H1 (cell line): ENCODE data around the gene RPS6KC1. TPM values are rescaled to one million over a fixed set of nuclear protein-coding genes. Genes with fewer than 3 reads are reported as not detected.

Source experiments
- CTCF ChIA-PET: fragments of 300-600 bp; sonication (Branson Sonifier 250); formaldehyde crosslinking; loops from one replicate; lab custom pipeline; 2021; ENCODE audit not compliant: partially characterized antibody; lab: Charles Lee
- POLR2A ChIA-PET: fragments of 300-600 bp; sonication (Branson Sonifier 250); formaldehyde crosslinking; loops from one replicate; lab custom pipeline; 2021; ENCODE audit warnings: inconsistent platforms; ENCODE audit not compliant: partially characterized antibody; lab: Charles Lee
- DNase-seq, 2 experiments: peaks; one replicate each; pipeline versions ENCODE4 v3.0.0 to v3.0.0-alpha.2; 2010 to 2022; ENCODE audit warnings: low spot score in 2 of 2, low read depth in 1 of 2, mixed read lengths in 1 of 2
- FAIRE-seq: peaks from 2 replicates; lab custom pipeline; 2011; peaks lifted over from hg19 to GRCh38; lab: Jason Lieb, UNC
- H2AFZ ChIP-seq: 2 replicates; pipeline ENCODE4 v1.8.1; 2012; ENCODE audit warnings: low read length, inconsistent platforms
- H2AK5ac ChIP-seq: 2 replicates; pipeline ENCODE4 v1.6.1; 2013; ENCODE audit warnings: low read depth, low read length
- H2BK120ac ChIP-seq: replicated peaks from 2 replicates; pipeline ENCODE3; 2013; ENCODE audit warnings: low read depth, low read length, inconsistent platforms
- H2BK12ac ChIP-seq: 2 replicates; pipeline ENCODE4 v1.6.1; 2013; ENCODE audit warnings: low read depth, low read length
- H2BK15ac ChIP-seq: 2 replicates; pipeline ENCODE4 v1.6.1; 2013; ENCODE audit warnings: low read length
- H2BK20ac ChIP-seq: 2 replicates; pipeline ENCODE4 v1.6.1; 2013; ENCODE audit warnings: low read length
- H2BK5ac ChIP-seq: 2 replicates; pipeline ENCODE4 v1.6.1; 2013; ENCODE audit warnings: low read depth, low read length
- H3K14ac ChIP-seq: 2 replicates; pipeline ENCODE4 v1.6.1; 2013; ENCODE audit warnings: inconsistent platforms; ENCODE audit not compliant: insufficient read length
- H3K18ac ChIP-seq: 2 replicates; pipeline ENCODE4 v1.6.1; 2013; ENCODE audit warnings: low read length; ENCODE audit errors: extremely low read depth
- H3K23ac ChIP-seq: 2 replicates; pipeline ENCODE4 v1.6.1; 2013; ENCODE audit warnings: inconsistent platforms; ENCODE audit not compliant: insufficient read length
- H3K23me2 ChIP-seq: 2 replicates; pipeline ENCODE4 v1.6.1; 2013; ENCODE audit warnings: low read depth, low read length
- H3K27ac ChIP-seq: 2 replicates; pipeline ENCODE4 v1.6.1; 2011; ENCODE audit warnings: low read depth, low read length, inconsistent platforms
- H3K27me3 ChIP-seq, 4 experiments: replicated peaks in 1 of 4; 1 replicate in 1 of 4; 2 replicates in 3 of 4; pipeline versions ENCODE4 v1.6.1 to v1.8.1; 2011 to 2013; ENCODE audit warnings: low read length in 3 of 4, mild to moderate bottlenecking in 3 of 4, inconsistent platforms in 2 of 4, mixed read lengths in 2 of 4, moderate library complexity in 1 of 4; ENCODE audit not compliant: control insufficient read depth in 3 of 4, insufficient read depth in 3 of 4; ENCODE audit errors: extremely low read depth in 1 of 4
- H3K36me3 ChIP-seq, 4 experiments: 2 replicates each; pipeline versions ENCODE4 v1.6.1 to v1.8.1; 2011 to 2013; ENCODE audit warnings: mild to moderate bottlenecking in 4 of 4, low read length in 3 of 4, moderate library complexity in 2 of 4, control low read depth in 1 of 4, inconsistent platforms in 1 of 4; ENCODE audit not compliant: insufficient read depth in 4 of 4, control insufficient read depth in 2 of 4
- H3K4ac ChIP-seq: replicated peaks from 2 replicates; pipeline ENCODE3; 2013; ENCODE audit warnings: low read length, low read depth, mixed read lengths, inconsistent platforms; ENCODE audit not compliant: insufficient read length
- H3K4me1 ChIP-seq, 4 experiments: replicated peaks in 1 of 4; 1 replicate in 1 of 4; 2 replicates in 3 of 4; pipeline versions ENCODE4 v1.6.1 to v1.8.1; 2011 to 2013; ENCODE audit warnings: low read length in 3 of 4, inconsistent platforms in 2 of 4, mixed read lengths in 1 of 4; ENCODE audit not compliant: insufficient read depth in 4 of 4, control insufficient read depth in 3 of 4
- H3K4me2 ChIP-seq, 2 experiments: 2 replicates each; pipeline versions ENCODE4 v1.6.1 to v1.8.1; 2011 to 2013; ENCODE audit warnings: low read depth in 2 of 2, low read length in 2 of 2, control low read depth in 1 of 2, inconsistent platforms in 1 of 2, mild to moderate bottlenecking in 1 of 2; ENCODE audit not compliant: insufficient read depth in 1 of 2
- H3K4me3 ChIP-seq, 4 experiments: fragments of 200-600, 300-600 bp in 1 of 4; sonication (generic), shearing (Covaris generic), sonication (Bioruptor Twin) in 1 of 4; 2 replicates each; pipeline versions ENCODE4 v1.5.1 to v1.8.1; 2011 to 2016; ENCODE audit warnings: low read length in 4 of 4, low read depth in 3 of 4, control low read depth in 2 of 4, inconsistent platforms in 2 of 4, mild to moderate bottlenecking in 2 of 4, mixed read lengths in 1 of 4, moderate library complexity in 1 of 4; ENCODE audit not compliant: insufficient read depth in 2 of 4; ENCODE audit errors: extremely low read depth in 1 of 4
- H3K56ac ChIP-seq: replicated peaks from 2 replicates; pipeline ENCODE3; 2013; ENCODE audit warnings: low read depth, mild to moderate bottlenecking, mixed read lengths, low read length, inconsistent platforms; ENCODE audit not compliant: insufficient read length
- H3K79me1 ChIP-seq: 2 replicates; pipeline ENCODE4 v1.6.1; 2013; ENCODE audit warnings: low read depth, low read length, control low read depth
- H3K79me2 ChIP-seq, 2 experiments: 2 replicates each; pipeline versions ENCODE4 v1.6.1 to v1.8.1; 2012 to 2013; ENCODE audit warnings: low read length in 2 of 2, mild to moderate bottlenecking in 2 of 2, inconsistent platforms in 1 of 2; ENCODE audit not compliant: insufficient read depth in 2 of 2, control insufficient read depth in 1 of 2
- H3K9ac ChIP-seq, 4 experiments: replicated peaks in 1 of 4; 1 replicate in 1 of 4; 2 replicates in 3 of 4; pipeline versions ENCODE4 v1.6.1 to v1.8.1; 2011 to 2013; ENCODE audit warnings: low read depth in 3 of 4, low read length in 3 of 4, control low read depth in 2 of 4, mild to moderate bottlenecking in 2 of 4, moderate library complexity in 2 of 4, inconsistent platforms in 1 of 4; ENCODE audit errors: extremely low read depth in 1 of 4
- H3K9me3 ChIP-seq, 2 experiments: 2 replicates each; pipeline versions ENCODE4 v1.6.1 to v1.8.1; 2012 to 2013; ENCODE audit warnings: mild to moderate bottlenecking in 2 of 2, moderate library complexity in 2 of 2, control low read depth in 1 of 2, inconsistent platforms in 1 of 2, low read depth in 1 of 2, low read length in 1 of 2, mixed read lengths in 1 of 2; ENCODE audit not compliant: insufficient read depth in 2 of 2
- H4K20me1 ChIP-seq, 2 experiments: replicated peaks in 1 of 2; 2 replicates each; pipeline versions ENCODE3 to v1.8.1; 2011 to 2013; ENCODE audit warnings: inconsistent platforms in 2 of 2, low read length in 2 of 2, mild to moderate bottlenecking in 1 of 2; ENCODE audit not compliant: insufficient read depth in 2 of 2, control insufficient read depth in 1 of 2
- H4K5ac ChIP-seq: 2 replicates; pipeline ENCODE4 v1.6.1; 2013; ENCODE audit warnings: low read length, low read depth, mixed read lengths, inconsistent platforms; ENCODE audit not compliant: insufficient read length
- H4K8ac ChIP-seq: 2 replicates; pipeline ENCODE4 v1.8.0; 2013; ENCODE audit warnings: mild to moderate bottlenecking, moderate library complexity, low read length, inconsistent platforms; ENCODE audit not compliant: insufficient read depth; ENCODE audit errors: extremely low read depth
- H4K91ac ChIP-seq: replicated peaks from 2 replicates; pipeline ENCODE3; 2013; ENCODE audit warnings: low read length, mixed read lengths, inconsistent platforms; ENCODE audit not compliant: insufficient read length
- CBX8 ChIP-seq: fragments of 300-800, 300-1000 bp; sonication (generic); IDR thresholded peaks from 2 replicates; pipeline ENCODE4 v1.7.1; 2016; ENCODE audit warnings: low read depth, low read length, borderline replicate concordance
- CEBPB ChIP-seq: IDR thresholded peaks from 2 replicates; pipeline ENCODE4 v1.6.1; 2012; ENCODE audit warnings: low read depth, low read length
- CHD1 ChIP-seq: IDR thresholded peaks from 2 replicates; pipeline ENCODE4 v1.6.1; 2012; ENCODE audit warnings: low read depth, low read length, improper control_type of control experiment
- GTF2F1 ChIP-seq: IDR thresholded peaks from 2 replicates; pipeline ENCODE4 v1.6.1; 2012; ENCODE audit warnings: low read depth, low read length, improper control_type of control experiment, borderline replicate concordance
- NANOG ChIP-seq: IDR thresholded peaks from 2 replicates; pipeline ENCODE4 v1.6.1; 2011; ENCODE audit warnings: low read length, low read depth, mild to moderate bottlenecking, inconsistent platforms; ENCODE audit not compliant: insufficient read depth, poor library complexity, severe bottlenecking
- SP1 ChIP-seq: IDR thresholded peaks from 2 replicates; pipeline ENCODE4 v1.6.1; 2011; ENCODE audit warnings: low read depth, low read length
- SP2 ChIP-seq: IDR thresholded peaks from 2 replicates; pipeline ENCODE4 v1.6.1; 2012; ENCODE audit warnings: mild to moderate bottlenecking, low read length, inconsistent platforms
- SUZ12 ChIP-seq: fragments of 200-600 bp; sonication (generic); IDR thresholded peaks from 2 replicates; pipeline ENCODE4 v1.6.1; 2012; ENCODE audit warnings: mild to moderate bottlenecking, inconsistent platforms, low read length, moderate library complexity, mixed read lengths
- TBP ChIP-seq: IDR thresholded peaks from 2 replicates; pipeline ENCODE4 v1.6.1; 2011; ENCODE audit warnings: low read depth, low read length, improper control_type of control experiment
- ZNF274 ChIP-seq: IDR thresholded peaks from 2 replicates; pipeline ENCODE4 v1.7.0; 2012; ENCODE audit warnings: low read length, borderline replicate concordance; ENCODE audit errors: extremely low read depth
- WGBS, 2 experiments: shearing (Covaris generic) in 1 of 2; methylation state at CpG; one replicate each; pipeline versions ENCODE4 v1.1.6 to v1.1.7; 2013 to 2015; ENCODE audit warnings: low lambda C conversion rate in 2 of 2, mixed read lengths in 2 of 2, inconsistent platforms in 1 of 2, low coverage in 1 of 2, missing lambda C conversion rate in 1 of 2; ENCODE audit not compliant: insufficient replicate concordance in 2 of 2, insufficient coverage in 1 of 2, insufficient read length in 1 of 2; ENCODE audit errors: extremely low coverage in 1 of 2, missing lambda C conversion rate in 1 of 2; 5-methylcytosine and 5-hydroxymethylcytosine counted together
- polyA plus RNA-seq, 7 experiments: library from polyadenylated mRNA; depleted of rRNA in 3 of 7; stranded (reverse) in 5 of 7; unstranded in 2 of 7; fragments of >200 nt in 5 of 7; fragments of 200-250 nt in 2 of 7; gene quantifications; 1 replicate in 5 of 7; 2 replicates in 1 of 7; 4 replicates in 1 of 7; pipeline versions ENCODE4 v1.2.1 to v1.2.3, GENCODE V29; 2011 to 2013; ENCODE audit warnings: missing spikeins in 2 of 7, mixed read lengths in 2 of 7
- total RNA-seq: library from RNA; stranded (reverse); fragmentation: NEBNext Ultra II Directional; extraction: Animal tissue kit (Norgen Biotek cat#: 25700); gene quantifications from 2 replicates; pipeline ENCODE4 v1.2.1, GENCODE V29; 2021
- TF ChIP-seq, protein P1 (sequence below): IDR thresholded peaks from 2 replicates; pipeline ENCODE4 v1.6.1; 2012; ENCODE audit warnings: inconsistent platforms
- TF ChIP-seq, protein P2 (sequence below): IDR thresholded peaks from 2 replicates; pipeline ENCODE4 v1.6.1; 2011; ENCODE audit warnings: low read length, improper control_type of control experiment

The RPS6KC1 gene
- total and polyA plus RNA-seq, 2 of the 8 experiments (the other 6 are each of a cell fraction or from before 2014, with no cell fraction given) = 4.9 to 17.6 TPM

DNA sequence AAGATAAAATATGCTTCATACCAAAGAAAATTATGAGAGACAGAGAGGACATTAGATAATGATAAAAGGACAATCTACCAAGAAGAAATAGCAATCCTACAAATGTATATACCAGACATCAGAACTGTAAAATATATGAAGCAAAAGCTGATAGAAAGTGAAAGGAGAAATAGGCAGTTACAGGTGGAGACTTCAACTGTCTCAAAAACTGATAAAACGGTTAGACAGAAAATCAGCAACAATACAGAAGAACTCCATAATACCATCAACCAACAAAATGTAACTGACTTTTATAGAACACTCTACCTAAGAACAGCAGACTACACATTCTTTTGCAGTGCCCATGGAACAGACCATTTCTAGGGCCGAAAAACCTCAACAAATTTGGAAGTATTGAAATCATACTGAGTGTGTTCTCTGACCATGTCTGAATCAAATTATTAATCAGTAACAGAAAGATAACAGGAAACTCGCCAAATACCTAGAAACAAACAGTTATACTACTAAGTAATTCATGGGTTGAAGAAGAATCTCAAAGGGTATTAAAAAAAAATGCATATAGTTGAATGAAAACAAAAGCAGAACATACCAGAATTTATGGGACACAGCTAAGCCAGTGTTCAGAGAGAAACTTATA lies 132.1 kb downstream of the RPS6KC1 start:
- H4K8ac ChIP-seq = no peak overlapping the region
- H2BK5ac ChIP-seq = no peak overlapping the region
- no peak overlapping the region for H3K18ac ChIP-seq
- no peak overlapping the region for H3K56ac ChIP-seq
- no peak overlapping the region for H3K4me2 ChIP-seq
- no peak overlapping the region for H3K23ac ChIP-seq
- no peak overlapping the region for H2BK15ac ChIP-seq
- no peak overlapping the region for H3K14ac ChIP-seq
- WGBS, 2 experiments = 85% methylated on average over 3 of the region's 3 CpGs; no CpG with 5 or more reads in 1 of the 2 experiments
- CTCF ChIA-PET = no interaction called here
- H3K9ac ChIP-seq = no peak overlapping the region
- TF ChIP-seq, protein P1, sequence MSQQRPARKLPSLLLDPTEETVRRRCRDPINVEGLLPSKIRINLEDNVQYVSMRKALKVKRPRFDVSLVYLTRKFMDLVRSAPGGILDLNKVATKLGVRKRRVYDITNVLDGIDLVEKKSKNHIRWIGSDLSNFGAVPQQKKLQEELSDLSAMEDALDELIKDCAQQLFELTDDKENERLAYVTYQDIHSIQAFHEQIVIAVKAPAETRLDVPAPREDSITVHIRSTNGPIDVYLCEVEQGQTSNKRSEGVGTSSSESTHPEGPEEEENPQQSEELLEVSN = no peak
- no peak for TF ChIP-seq SUZ12
- no peak for TF ChIP-seq SP1
- no peak for TF ChIP-seq TBP
- no peak for TF ChIP-seq ZNF274
- no peak for TF ChIP-seq CHD1
- TF ChIP-seq NANOG = no peak
- no peak for TF ChIP-seq CBX8
- TF ChIP-seq SP2 = no peak
- TF ChIP-seq GTF2F1 = no peak
- TF ChIP-seq CEBPB = no peak
- TF ChIP-seq, protein P2, sequence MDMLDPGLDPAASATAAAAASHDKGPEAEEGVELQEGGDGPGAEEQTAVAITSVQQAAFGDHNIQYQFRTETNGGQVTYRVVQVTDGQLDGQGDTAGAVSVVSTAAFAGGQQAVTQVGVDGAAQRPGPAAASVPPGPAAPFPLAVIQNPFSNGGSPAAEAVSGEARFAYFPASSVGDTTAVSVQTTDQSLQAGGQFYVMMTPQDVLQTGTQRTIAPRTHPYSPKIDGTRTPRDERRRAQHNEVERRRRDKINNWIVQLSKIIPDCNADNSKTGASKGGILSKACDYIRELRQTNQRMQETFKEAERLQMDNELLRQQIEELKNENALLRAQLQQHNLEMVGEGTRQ = no peak
- no peak overlapping the region for H4K5ac ChIP-seq
- no peak for DNase-seq
- H3K9me3 ChIP-seq = peaks cover 0 to 3% of the 10 kb centered on the region in 2 experiments; a peak in 1 of 4 replicates
- no peak overlapping the region for H3K27ac ChIP-seq
- no peaks in the 10 kb centered on the region for H3K23me2 ChIP-seq
- H3K4me3 ChIP-seq = no peak overlapping the region
- no peak overlapping the region for H2AK5ac ChIP-seq
- no peak overlapping the region for H2BK20ac ChIP-seq
- no peak overlapping the region for H2AFZ ChIP-seq
- POLR2A ChIA-PET = no interaction called here
- no peak overlapping the region for H2BK12ac ChIP-seq
- no peaks in the 10 kb centered on the region for H3K79me1 ChIP-seq
- H3K79me2 ChIP-seq = no peaks in the 10 kb centered on the region
- no peak overlapping the region for H4K91ac ChIP-seq
- no peak for FAIRE-seq
- no peaks in the 10 kb centered on the region for H3K27me3 ChIP-seq
- H4K20me1 ChIP-seq = no peaks in the 10 kb centered on the region
- no peaks in the 10 kb centered on the region for H3K4me1 ChIP-seq
- no peak overlapping the region for H2BK120ac ChIP-seq
- no peak overlapping the region for H3K4ac ChIP-seq
- H3K36me3 ChIP-seq = peaks cover 0 to 3% (median 1%) of the 10 kb centered on the region in 4 experiments; a peak in 3 of 8 replicates
